GM21381 (cell line): ENCODE results near the gene MGAT4A.
"Not testable (repeated sequence)": the region's sequence is repeated elsewhere in the genome, so short reads cannot be mapped to it uniquely, and the experiment has no call there.

Experiments
- ATAC-seq: cut with Tn5 transposase; IDR thresholded peaks from one replicate; pipeline ENCODE4 v1.9.1; 2021; ENCODE audit warnings: mild to moderate bottlenecking, moderate library complexity; ENCODE audit not compliant: unreplicated experiment

The MGAT4A gene

DNA sequence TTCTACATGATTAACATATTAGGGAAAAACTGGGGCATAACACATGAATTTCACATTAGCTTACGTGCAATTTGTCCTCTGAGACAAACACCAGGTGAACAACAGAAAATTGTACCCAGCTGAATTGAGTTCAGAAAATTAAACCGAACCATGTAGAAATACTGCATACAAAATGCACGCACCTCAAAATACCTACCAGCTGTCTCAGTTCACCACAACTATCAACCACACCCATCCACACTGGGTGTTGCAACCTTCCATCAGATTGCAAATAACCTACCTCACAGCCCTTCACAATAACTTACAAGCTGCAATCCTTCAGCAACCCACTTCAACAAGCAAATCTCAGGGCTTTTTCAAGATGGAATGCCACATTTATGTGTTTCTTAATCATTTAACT is 66.6 kb downstream of the MGAT4A start:
- ATAC-seq: no peak

- ATAC-seq: no peak
Observed at GRCh38 chr2:98663511-98664090, 67.3 kb downstream of the MGAT4A start.

DNA sequence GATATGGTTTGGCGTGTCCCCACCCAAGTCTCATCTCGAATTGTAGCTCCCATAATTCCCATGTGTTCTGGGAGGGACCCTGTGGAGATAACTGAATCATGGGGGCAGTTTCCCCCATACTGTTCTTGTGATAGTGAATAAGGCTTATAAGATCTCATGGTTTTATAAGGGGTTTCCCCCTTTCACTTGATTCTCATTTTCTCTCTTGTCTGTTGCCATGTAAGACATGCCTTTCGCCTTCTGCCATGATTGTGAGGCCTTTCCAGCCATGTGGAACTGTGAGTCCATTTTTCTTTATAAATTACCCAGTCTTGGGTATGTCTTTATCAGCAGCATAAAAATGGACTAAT is 71.5 kb downstream of the MGAT4A start:
- ATAC-seq: not testable (repeated sequence)

GRCh38 chr2:98658816-98659490 is 72.0 kb downstream of the MGAT4A start:
- no peak for ATAC-seq

DNA sequence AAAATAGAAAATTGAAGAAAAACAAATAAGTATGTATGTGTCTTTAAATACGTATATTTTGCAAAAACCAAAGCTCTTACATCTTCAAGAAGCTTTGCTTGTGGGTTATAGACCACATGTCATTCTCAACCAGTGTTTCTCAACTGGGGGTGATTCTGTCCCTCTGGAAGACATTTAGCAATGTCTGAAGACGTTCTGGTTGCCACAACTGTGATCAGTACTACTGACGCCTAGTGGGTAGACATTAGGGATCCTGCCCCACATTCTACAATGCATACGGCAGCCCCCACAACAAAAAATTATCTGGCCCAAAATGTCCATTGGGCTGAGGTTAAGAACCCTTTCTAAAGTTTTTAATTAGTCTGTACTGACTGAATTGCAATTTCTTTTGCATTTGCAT is 74.1 kb downstream of the MGAT4A start:
- ATAC-seq: no peak

DNA sequence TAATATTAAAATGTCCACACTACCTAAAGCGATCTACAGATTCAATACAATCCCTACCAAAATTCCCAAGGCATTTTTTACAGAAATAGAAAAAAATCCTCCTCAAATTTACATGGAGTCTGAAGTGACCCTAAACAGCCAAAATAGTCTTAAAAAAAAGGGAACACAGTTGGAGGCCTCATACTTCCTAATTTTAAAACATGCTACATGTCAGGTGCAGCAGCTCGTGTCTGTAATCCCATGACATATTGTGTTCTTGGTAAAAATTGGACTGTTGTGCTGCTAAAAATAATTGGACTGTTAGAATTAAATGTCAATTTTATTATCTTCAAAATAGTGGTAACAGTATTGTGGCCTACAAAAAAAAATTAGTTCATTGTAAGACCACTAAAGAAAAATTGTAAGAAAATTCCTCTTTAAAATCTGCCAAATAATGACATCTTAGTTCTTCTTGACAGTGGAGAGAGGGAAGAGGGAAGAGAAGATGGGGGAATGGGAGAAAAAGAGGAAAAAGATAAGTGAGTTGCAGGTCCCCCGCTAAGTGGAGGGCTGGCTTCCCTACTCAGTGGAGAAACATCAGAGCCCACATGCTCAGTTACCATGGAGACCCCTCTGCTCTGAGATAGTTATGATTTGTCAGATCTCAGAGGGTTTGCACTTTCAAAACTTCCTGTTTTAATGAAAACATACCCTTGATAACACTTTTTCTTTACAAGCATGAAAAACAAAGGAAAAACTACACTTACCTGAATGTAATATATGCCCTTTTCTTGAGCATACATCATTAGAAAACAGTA is 76.0 kb downstream of the MGAT4A start:
- ATAC-seq: no peak

GRCh38 chr2:98650998-98651397 is 79.9 kb downstream of the MGAT4A start:
- ATAC-seq: no peak

DNA sequence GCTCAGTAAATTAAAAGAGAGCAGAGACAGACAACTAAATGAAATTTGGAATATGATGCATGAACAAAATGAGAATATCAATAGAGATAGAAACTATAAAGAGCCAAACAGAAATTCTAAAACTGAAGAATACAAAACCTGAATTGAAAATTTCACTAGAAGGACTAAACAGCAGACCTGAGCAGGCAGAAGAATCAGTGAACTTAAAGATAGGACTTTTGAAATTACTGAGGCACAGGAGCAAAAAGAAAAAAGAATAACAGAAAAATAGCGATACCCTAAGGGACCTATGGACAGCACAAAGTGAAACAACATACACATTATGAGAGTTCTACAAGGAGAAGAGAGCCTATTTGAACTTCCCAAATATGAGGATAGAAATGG is 80.9 kb downstream of the MGAT4A start:
- ATAC-seq: no peak

- ATAC-seq: peak; percentile 80
Observed at GRCh38 chr2:98649135-98649991, 81.6 kb downstream of the MGAT4A start.

DNA sequence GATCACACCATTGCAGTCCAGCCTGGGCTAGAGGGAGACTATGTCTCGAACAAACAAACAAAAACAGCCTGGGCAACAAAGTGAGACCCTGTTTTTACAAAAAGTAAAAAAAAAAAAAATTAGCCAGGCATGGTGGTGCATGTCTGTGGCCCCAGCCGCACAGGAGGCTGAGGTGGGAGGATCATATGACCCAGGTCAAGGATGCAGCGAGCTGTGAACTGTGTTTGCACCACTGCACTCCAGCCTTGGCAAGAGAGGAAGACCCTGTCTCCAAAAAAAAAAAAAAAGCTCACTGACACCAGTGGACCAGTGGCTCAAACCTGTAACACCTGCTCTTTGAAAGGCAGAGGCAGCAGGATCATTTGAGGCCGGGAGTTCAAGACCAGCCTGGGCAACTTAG is 82.5 kb downstream of the MGAT4A start:
- ATAC-seq: no peak

GRCh38 chr2:98647636-98648035 is 83.3 kb downstream of the MGAT4A start:
- ATAC-seq: no peak

DNA sequence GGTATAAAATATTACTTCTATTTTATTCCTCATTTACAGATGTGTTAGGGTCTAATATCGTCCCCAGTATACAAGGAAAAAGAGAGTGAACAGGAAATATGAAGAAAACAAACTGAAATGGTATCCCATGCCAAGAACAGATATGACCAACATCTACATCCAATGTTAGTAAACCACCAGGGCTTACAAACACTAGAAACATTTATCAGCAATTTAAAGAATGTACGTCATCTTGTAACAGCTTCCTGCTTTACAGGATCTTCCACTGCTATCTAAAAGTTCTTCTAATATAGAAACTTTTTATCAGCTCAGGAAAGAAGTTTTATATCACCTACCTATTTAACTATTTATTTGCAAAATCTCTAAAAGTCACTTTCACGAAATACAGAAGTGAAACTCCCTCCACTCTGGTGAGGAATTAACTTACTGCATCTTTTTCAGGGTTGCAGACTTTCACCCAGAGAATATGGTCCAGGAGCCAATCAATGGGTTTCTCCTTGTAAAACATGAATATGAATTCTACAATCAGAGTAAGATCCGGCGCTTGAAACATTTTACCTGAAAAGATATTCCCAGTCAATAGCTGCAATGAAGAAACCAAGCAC is 87.3 kb downstream of the MGAT4A start:
- ATAC-seq: no peak

DNA sequence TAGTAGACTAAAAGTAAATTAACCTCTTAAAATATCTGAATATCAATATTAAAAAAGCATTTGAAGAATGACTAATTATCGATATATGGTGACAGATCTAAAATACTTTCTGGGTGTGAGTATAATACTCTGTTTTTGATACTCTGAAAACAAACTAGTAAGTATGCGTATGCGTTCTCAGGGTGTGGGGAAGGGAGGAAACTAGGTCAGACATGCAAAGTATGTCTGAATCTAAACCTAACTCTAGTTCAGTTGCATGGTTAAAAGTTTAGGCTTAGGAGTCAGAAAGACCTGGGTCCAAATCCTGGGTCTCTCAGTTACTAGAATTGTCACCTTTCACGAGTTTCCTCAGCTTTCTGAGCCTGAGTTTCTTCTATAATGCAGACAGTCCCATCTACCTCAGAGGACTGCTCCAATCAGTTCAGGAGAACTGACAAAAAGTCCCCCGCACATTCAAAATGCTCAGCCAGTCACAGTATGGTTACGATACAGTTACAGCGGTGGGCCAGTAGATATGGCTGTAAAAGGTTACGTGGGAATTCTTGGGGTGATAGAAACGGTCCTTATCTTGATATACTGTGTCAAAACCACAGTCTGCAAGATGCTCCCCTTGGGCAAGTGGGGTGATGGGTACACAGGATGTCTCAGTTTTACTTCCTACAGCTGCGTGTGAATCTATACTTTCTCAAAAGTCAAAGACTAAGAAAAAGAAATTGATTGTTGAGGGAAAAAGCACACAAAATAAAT is 93.4 kb downstream of the MGAT4A start:
- ATAC-seq: peak; percentile 88

- ATAC-seq: no peak
Observed at GRCh38 chr2:98634406-98635092, 96.4 kb downstream of the MGAT4A start.

GRCh38 chr2:98632351-98632750 is 98.6 kb downstream of the MGAT4A start:
- no peak for ATAC-seq

- no peak for ATAC-seq
Observed at GRCh38 chr2:98623657-98624056, 107.3 kb downstream of the MGAT4A start.

DNA sequence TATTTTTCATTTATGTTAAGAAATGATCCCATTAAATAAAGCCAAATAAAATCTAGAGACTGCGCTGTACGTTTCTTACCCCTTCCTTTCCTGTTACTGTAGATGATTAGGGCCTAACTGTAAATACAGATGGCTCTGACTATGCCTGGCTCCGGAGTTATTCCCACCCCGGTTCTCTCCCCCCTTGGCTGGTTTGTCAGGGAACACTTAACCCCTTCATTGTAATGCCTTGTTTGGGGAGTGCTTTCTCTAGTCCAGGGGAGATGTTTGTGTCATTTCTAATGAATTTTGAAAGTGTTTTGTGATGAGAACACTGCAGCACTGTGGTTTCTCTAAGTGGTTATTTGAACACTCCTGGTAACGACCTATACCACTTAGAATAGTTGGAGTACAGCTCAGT is 113.8 kb downstream of the MGAT4A start:
- no peak for ATAC-seq

DNA sequence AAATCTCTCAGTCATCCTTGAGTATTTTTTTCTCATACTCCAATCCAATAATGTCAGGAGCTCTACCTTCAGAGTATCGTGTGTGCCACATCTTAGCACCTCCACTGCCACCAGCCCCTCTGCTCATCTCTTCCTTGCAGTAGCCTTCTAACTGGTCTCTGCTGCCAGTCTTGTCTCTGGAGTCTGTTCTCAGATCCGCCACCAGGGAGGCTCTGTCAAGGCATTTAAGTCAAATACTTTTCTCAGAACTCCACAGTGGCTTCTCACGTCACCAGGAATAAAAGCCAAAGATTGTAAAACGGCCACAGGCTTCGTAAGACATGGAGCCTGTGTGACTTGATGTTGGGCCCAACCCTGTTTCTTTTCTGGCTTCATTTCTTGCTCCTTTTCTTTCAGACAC is 115.5 kb downstream of the MGAT4A start:
- no peak for ATAC-seq

GRCh38 chr2:98614024-98614739 is 116.8 kb downstream of the MGAT4A start:
- ATAC-seq: no peak
